Left lung (tissue), 10 donors: ENCODE results near the gene CYP4B1. TPM values are rescaled to one million over a fixed set of nuclear protein-coding genes. Genes with fewer than 3 reads are reported as not detected.

ENCODE experiments used
- ATAC-seq: fragments of 200-7000 bp; cut with Tn5 transposase; one replicate; pipeline ENCODE4 v1.9.1; 2020; ENCODE audit warnings: moderate library complexity
- DNase-seq, 4 donors: peaks; one replicate each; pipeline ENCODE4 v3.0.0-alpha.2; 2013 to 2020
- H3K27ac ChIP-seq, 2 donors: fragments of 200-600 bp; sonication (generic) in 1 of 2; one replicate each; pipeline versions ENCODE4 v1.5.0 to v1.8.0; 2020 to 2021
- H3K27me3 ChIP-seq, 2 donors: fragments of 200-600 bp; sonication (generic) in 1 of 2; one replicate each; pipeline versions ENCODE4 v1.5.0 to v1.8.0; 2020 to 2021
- H3K36me3 ChIP-seq, 2 donors: fragments of 200-600 bp; sonication (generic) in 1 of 2; one replicate each; pipeline versions ENCODE4 v1.5.0 to v1.8.0; 2020 to 2021
- H3K4me1 ChIP-seq, 2 donors: fragments of 200-600 bp; one replicate each; pipeline ENCODE4 v1.8.0; 2021
- H3K4me3 ChIP-seq, 2 donors: fragments of 200-600 bp; sonication (generic) in 1 of 2; one replicate each; pipeline versions ENCODE4 v1.5.0 to v1.8.0; 2020 to 2021; ENCODE audit warnings: mild to moderate bottlenecking in 1 of 2
- H3K9me3 ChIP-seq, 2 donors: fragments of 200-600 bp; sonication (generic) in 1 of 2; one replicate each; pipeline versions ENCODE4 v1.5.0 to v1.8.0; 2020 to 2021
- CTCF ChIP-seq, 2 donors: fragments of 200-600 bp; sonication (generic) in 1 of 2; IDR thresholded peaks; one replicate each; pipeline versions ENCODE4 v1.5.0 to v1.8.0; 2021; ENCODE audit warnings: antibody characterized with exemption in 2 of 2
- intact Hi-C, 2 donors: fragments of 100-400 bp; cut with DNase I; formaldehyde crosslinking; loops; one replicate each; pipeline versions ENCODE4 v1.11.2 to v1.14.2; 2022
- polyA plus RNA-seq, 6 donors: library from polyadenylated mRNA; unstranded; fragments of 120-200 nt; gene quantifications; one replicate each; pipeline ENCODE4 v1.2.1, GENCODE V29; 2013; ENCODE audit not compliant: insufficient read length in 6 of 6
- total RNA-seq, 2 donors: library from RNA; stranded (reverse); fragmentation: NEBNext Ultra II Directional; extraction: Animal tissue kit (Norgen Biotek cat#: 25700); gene quantifications; one replicate each; pipeline ENCODE4 v1.2.1, GENCODE V29; 2021
- donor health status: DM: no; HTN: yes; CAD: no.
- donor health status: DM: no; HTN: no; CAD: no.

The CYP4B1 gene
- total and polyA plus RNA-seq, 8 donors, result 1.6 to 417 (median 2.5) TPM

- Histone ChIP-seq H3K36me3 (no peaks in the 10 kb centered on the region), H3K27ac (no peak overlapping the region), H3K4me3 (no peak overlapping the region), H3K9me3 (no peaks in the 10 kb centered on the region), H3K4me1 (peaks cover 8 to 15% of the 10 kb centered on the region in 2 donors), H3K27me3 (no peaks in the 10 kb centered on the region)
- DNase-seq (no peak), ATAC-seq (no peak)
- no peak for TF ChIP-seq CTCF (IDR thresholded peaks at IDR 0.05)
- intact Hi-C loops, result no loop called here
Observed at GRCh38 chr1:46811053-46811452, 12.2 kb downstream of the CYP4B1 start.

GRCh38 chr1:46812065-46812963 is 13.5 kb downstream of the CYP4B1 start:
- DNase-seq (no peak), ATAC-seq (no peak)
- Histone ChIP-seq H3K4me1 (peaks cover 1 to 3% of the 10 kb centered on the region in 2 donors), H3K27me3 (no peaks in the 10 kb centered on the region), H3K9me3 (no peaks in the 10 kb centered on the region), H3K4me3 (no peak overlapping the region), H3K27ac (no peak overlapping the region), H3K36me3 (no peaks in the 10 kb centered on the region)
- no peak for TF ChIP-seq CTCF (IDR thresholded peaks at IDR 0.05)
- intact Hi-C loops, result no loop called here

- Histone ChIP-seq H3K4me3 (no peak overlapping the region), H3K9me3 (no peaks in the 10 kb centered on the region), H3K36me3 (no peaks in the 10 kb centered on the region), H3K4me1 (no peaks in the 10 kb centered on the region), H3K27me3 (no peaks in the 10 kb centered on the region), H3K27ac (no peak overlapping the region)
- no peak for TF ChIP-seq CTCF (IDR thresholded peaks at IDR 0.05)
- no peak for ATAC-seq
- no peak for DNase-seq
- intact Hi-C loops, result no loop called here
Observed at GRCh38 chr1:46812996-46813857, 14.4 kb downstream of the CYP4B1 start.

- DNase-seq (no peak), ATAC-seq (no peak)
- no peak for TF ChIP-seq CTCF (IDR thresholded peaks at IDR 0.05)
- Histone ChIP-seq H3K4me3 (no peak overlapping the region), H3K9me3 (no peaks in the 10 kb centered on the region), H3K4me1 (no peaks in the 10 kb centered on the region), H3K27me3 (no peaks in the 10 kb centered on the region), H3K27ac (no peak overlapping the region), H3K36me3 (no peaks in the 10 kb centered on the region)
- intact Hi-C loops, result no loop called here
Observed at GRCh38 chr1:46813858-46814396, 15.1 kb downstream of the CYP4B1 start.

GRCh38 chr1:46815133-46815532 is 16.3 kb downstream of the CYP4B1 start:
- Histone ChIP-seq H3K9me3 (no peaks in the 10 kb centered on the region), H3K27ac (no peak overlapping the region), H3K4me1 (no peaks in the 10 kb centered on the region), H3K36me3 (no peaks in the 10 kb centered on the region), H3K4me3 (no peak overlapping the region), H3K27me3 (no peaks in the 10 kb centered on the region)
- ATAC-seq (no peak), DNase-seq (no peak)
- TF ChIP-seq CTCF (IDR thresholded peaks at IDR 0.05), result no peak
- intact Hi-C loops, result no loop called here
